ENCODE data around the gene PPP4R3A.
"Not testable (repeated sequence)": the region's sequence is repeated elsewhere in the genome, so short reads cannot be mapped to it uniquely, and the experiment has no call there.

Gene PPP4R3A

GRCh38 chr14:91501951-91502930 is 7.9 kb downstream of the PPP4R3A start:
- H3K27ac ChIP-seq, result no peak overlapping the region
- TF ChIP-seq CTCF (IDR thresholded peaks at IDR 0.05), result no peak
- no peak for TF ChIP-seq ZFX (IDR thresholded peaks at IDR 0.05; ENCODE audit: borderline replicate concordance)

GRCh38 chr14:91501348-91501747 is 8.8 kb downstream of the PPP4R3A start:
- H3K27ac ChIP-seq, result no peak overlapping the region
- TF ChIP-seq CTCF (IDR thresholded peaks at IDR 0.05) (no peak), ZFX (IDR thresholded peaks at IDR 0.05; ENCODE audit: borderline replicate concordance) (no peak)

- no peak overlapping the region for H3K27ac ChIP-seq
- TF ChIP-seq ZFX (IDR thresholded peaks at IDR 0.05; ENCODE audit: borderline replicate concordance) (no peak), CTCF (IDR thresholded peaks at IDR 0.05) (no peak)
Measured at GRCh38 chr14:91496790-91497189, 13.3 kb downstream of the PPP4R3A start.

- not testable (repeated sequence) for H3K27ac ChIP-seq
Measured at GRCh38 chr14:91494392-91495065, 15.6 kb downstream of the PPP4R3A start.

GRCh38 chr14:91493169-91493568 is 16.9 kb downstream of the PPP4R3A start:
- TF ChIP-seq ZFX (IDR thresholded peaks at IDR 0.05; ENCODE audit: borderline replicate concordance), result no peak
- TF ChIP-seq CTCF (IDR thresholded peaks at IDR 0.05), result no peak
- H3K27ac ChIP-seq, result no peak overlapping the region

- no peak for TF ChIP-seq ZFX (IDR thresholded peaks at IDR 0.05; ENCODE audit: borderline replicate concordance)
- TF ChIP-seq CTCF (IDR thresholded peaks at IDR 0.05), result no peak
- no peak overlapping the region for H3K27ac ChIP-seq
Measured at GRCh38 chr14:91484744-91485143, 25.4 kb downstream of the PPP4R3A start.

GRCh38 chr14:91484186-91484585 is 25.9 kb downstream of the PPP4R3A start:
- no peak overlapping the region for H3K27ac ChIP-seq
- TF ChIP-seq CTCF (IDR thresholded peaks at IDR 0.05), result no peak
- no peak for TF ChIP-seq ZFX (IDR thresholded peaks at IDR 0.05; ENCODE audit: borderline replicate concordance)

Data from 22Rv1 (cell line).